ENCODE data around the gene ZNF268. TPM values are rescaled to one million over a fixed set of nuclear protein-coding genes. Genes with fewer than 3 reads are reported as not detected.

ZNF268 gene
- total RNA-seq, 1 experiment from 2014 or later = 12.2 TPM

GRCh38 chr12:133165776-133166175 is 15.5 kb upstream of the ZNF268 start (continued):
- TF ChIP-seq CTCF (IDR thresholded peaks at IDR 0.05 in 2 of 3, conservative IDR thresholded peaks at IDR 0.05 in 1 of 3; ENCODE audit: borderline replicate concordance in 1 of 3, insufficient read depth in 1 of 3, low read depth in 2 of 3, low read length in 2 of 3) = no peak
- TF ChIP-seq EZH2phosphoT487 (IDR thresholded peaks at IDR 0.05; ENCODE audit: borderline replicate concordance) = no peak
- no peak for TF ChIP-seq ZBTB33 (IDR thresholded peaks at IDR 0.05; ENCODE audit: extremely low read depth, insufficient replicate concordance, low read length)
- TF ChIP-seq CBX3 (IDR thresholded peaks at IDR 0.05; ENCODE audit: low read depth) = no peak

GRCh38 chr12:133172491-133172890 is 8.8 kb upstream of the ZNF268 start:
- Histone ChIP-seq H3K4me2 (ENCODE audit: low read length) (no peak overlapping the region), H3K4me3 (replicated peaks in 1 of 2; ENCODE audit: low read depth in 1 of 2, low read length in 2 of 2) (no peak overlapping the region), H3K9me2 (ENCODE audit: insufficient read depth) (no peaks in the 10 kb centered on the region), H3K36me3 (ENCODE audit: control insufficient read depth in 1 of 2, insufficient read depth in 2 of 2, low read length in 2 of 2) (no peaks in the 10 kb centered on the region), H3K9me3 (ENCODE audit: control insufficient read depth in 1 of 2, insufficient read depth in 1 of 2, low read depth in 1 of 2, low read length in 2 of 2) (peaks cover 0 to 10% of the 10 kb centered on the region in 2 experiments; a peak in 3 of 4 replicates), H2AFZ (ENCODE audit: low read depth, low read length, poor library complexity, severe bottlenecking) (no peak overlapping the region), H3K9ac (ENCODE audit: low read length) (no peak overlapping the region), H3K27me3 (ENCODE audit: insufficient read depth, low read length) (no peaks in the 10 kb centered on the region), H3K79me2 (ENCODE audit: insufficient read depth, low read length) (no peaks in the 10 kb centered on the region), H3K4me1 (ENCODE audit: control insufficient read depth in 1 of 2, insufficient read depth in 2 of 2, low read length in 2 of 2) (no peaks in the 10 kb centered on the region), H3K27ac (ENCODE audit: low read depth, low read length) (no peak overlapping the region), H4K20me1 (ENCODE audit: insufficient read depth) (no peaks in the 10 kb centered on the region)
- no peak for ATAC-seq
- TF ChIP-seq JUND (IDR thresholded peaks at IDR 0.05) = no peak
- ChIA-PET RAD21 (ENCODE audit: low non-redundant PET in 1 of 2, low total read pairs in 2 of 2, uncharacterized antibody in 2 of 2, unreplicated experiment in 2 of 2) (no interaction called here), CTCF (no interaction called here), POLR2A (no interaction called here)
- DNase-seq (ENCODE audit: low read depth, low spot score) = no peak
- BruUV-seq (replicated peaks) = no TSS peak
- intact Hi-C loops (cut with micrococcal nuclease) = no loop called here

All from HCT116 (cell line).